Endothelial cell of umbilical vein (primary cell): ENCODE measurements around the gene VPS11. TPM values are rescaled to one million over a fixed set of nuclear protein-coding genes. Genes with fewer than 3 reads are reported as not detected.

Experiments
- BruUV-seq: library from RNA; stranded (reverse); fragments of 400-500 nt; replicated peaks from 2 replicates; lab custom pipeline; 2021; lab: Mats Ljungman, UMichigan
- CTCF ChIA-PET: fragments of 300-600, 350-600 bp; sonication (Branson Sonifier 250); formaldehyde crosslinking; loops from one replicate; lab custom pipeline; 2021; ENCODE audit warnings: antibody characterized with exemption, inconsistent platforms; lab: Charles Lee
- POLR2A ChIA-PET: fragments of 300-600, 350-600 bp; sonication (Branson Sonifier 250); formaldehyde crosslinking; loops from one replicate; lab custom pipeline; 2021; ENCODE audit warnings: antibody characterized with exemption, inconsistent platforms; lab: Charles Lee
- DNase-seq: peaks from one replicate; pipeline ENCODE4 v3.0.0-alpha.2; 2011; ENCODE audit warnings: low read depth, low spot score
- FAIRE-seq: peaks from 2 replicates; lab custom pipeline; 2011; peaks lifted over from hg19 to GRCh38; lab: Jason Lieb, UNC
- H2AFZ ChIP-seq: 2 replicates; pipeline ENCODE4 v1.6.0; 2012; ENCODE audit warnings: low read depth, low read length, control low read depth, inconsistent platforms
- H3K27ac ChIP-seq: 2 replicates; pipeline ENCODE4 v1.5.1; 2011; ENCODE audit warnings: low read depth, mild to moderate bottlenecking, control low read depth, low read length, moderate library complexity; ENCODE audit not compliant: insufficient read depth
- H3K27me3 ChIP-seq, 2 experiments: 2 replicates each; pipeline versions ENCODE4 v1.6.0 to v1.6.1; 2011; ENCODE audit warnings: low read length in 2 of 2, mixed read lengths in 1 of 2; ENCODE audit not compliant: control insufficient read depth in 2 of 2, insufficient read depth in 2 of 2
- H3K36me3 ChIP-seq, 2 experiments: 2 replicates in 1 of 2; 3 replicates in 1 of 2; pipeline ENCODE4 v1.5.1; 2011; ENCODE audit warnings: low read length in 2 of 2, mild to moderate bottlenecking in 1 of 2, moderate library complexity in 1 of 2; ENCODE audit not compliant: control insufficient read depth in 2 of 2, insufficient read depth in 2 of 2; ENCODE audit errors: extremely low read depth in 1 of 2
- H3K4me1 ChIP-seq: 3 replicates; pipeline ENCODE4 v1.5.1; 2011; ENCODE audit warnings: mild to moderate bottlenecking, low read length; ENCODE audit not compliant: control insufficient read depth, insufficient read depth; ENCODE audit errors: extremely low read depth
- H3K4me2 ChIP-seq: 2 replicates; pipeline ENCODE4 v1.6.1; 2011; ENCODE audit warnings: low read length, control low read depth, mixed read lengths; ENCODE audit not compliant: insufficient read depth
- H3K4me3 ChIP-seq, 3 experiments: fragments of 200-600 bp in 1 of 3; sonication (generic), shearing (Covaris generic) in 1 of 3; replicated peaks in 1 of 3; 2 replicates each; pipeline ENCODE4 v1.5.1; 2011 to 2016; ENCODE audit warnings: control low read depth in 3 of 3, low read length in 3 of 3, mild to moderate bottlenecking in 2 of 3, inconsistent platforms in 1 of 3, low read depth in 1 of 3, moderate library complexity in 1 of 3; ENCODE audit not compliant: insufficient read depth in 1 of 3
- H3K79me2 ChIP-seq: 2 replicates; pipeline ENCODE4 v1.6.0; 2012; ENCODE audit warnings: low read length, inconsistent platforms; ENCODE audit not compliant: control insufficient read depth, insufficient read depth
- H3K9ac ChIP-seq: replicated peaks from 2 replicates; pipeline ENCODE3; 2011; ENCODE audit warnings: low read length, control low read depth; ENCODE audit not compliant: insufficient read depth; ENCODE audit errors: extremely low read depth
- H3K9me1 ChIP-seq: replicated peaks from 3 replicates; pipeline ENCODE4 v1.6.0; 2011; ENCODE audit warnings: mild to moderate bottlenecking, low read length; ENCODE audit not compliant: control insufficient read depth, insufficient read depth; ENCODE audit errors: extremely low read depth
- H3K9me3 ChIP-seq: replicated peaks from 2 replicates; pipeline ENCODE4 v1.5.1; 2012; ENCODE audit warnings: low read length, inconsistent platforms; ENCODE audit not compliant: control insufficient read depth, insufficient read depth
- H4K20me1 ChIP-seq: replicated peaks from 2 replicates; pipeline ENCODE3; 2011; ENCODE audit warnings: mild to moderate bottlenecking, low read length; ENCODE audit not compliant: control insufficient read depth, insufficient read depth; ENCODE audit errors: extremely low read depth
- EZH2 ChIP-seq: IDR thresholded peaks from 2 replicates; pipeline ENCODE4 v1.6.1; 2012; ENCODE audit warnings: borderline replicate concordance, low read depth, mild to moderate bottlenecking, moderate library complexity, low read length, inconsistent platforms; ENCODE audit not compliant: severe bottlenecking
- FOS ChIP-seq: IDR thresholded peaks from 2 replicates; pipeline ENCODE4 v1.6.1; 2011; ENCODE audit warnings: mild to moderate bottlenecking, low read length, moderate library complexity, borderline replicate concordance; ENCODE audit not compliant: insufficient read depth
- GATA2 ChIP-seq: IDR thresholded peaks from 2 replicates; pipeline ENCODE4 v1.7.0; 2011; ENCODE audit warnings: low read depth, mild to moderate bottlenecking, moderate library complexity, mixed read lengths, low read length; ENCODE audit not compliant: insufficient read length, insufficient read depth
- JUN ChIP-seq: IDR thresholded peaks from 2 replicates; pipeline ENCODE4 v1.6.1; 2011; ENCODE audit warnings: borderline replicate concordance, low read depth; ENCODE audit not compliant: insufficient read length, insufficient read depth
- MYC ChIP-seq: IDR thresholded peaks from one replicate; pipeline ENCODE4 v1.6.1; 2011; ENCODE audit warnings: mild to moderate bottlenecking, low read depth, low read length
- POLR2A ChIP-seq: IDR thresholded peaks from 2 replicates; pipeline ENCODE4 v1.6.1; 2012; ENCODE audit warnings: low read depth, mild to moderate bottlenecking, control low read depth, low read length
- POLR2AphosphoS5 ChIP-seq: IDR thresholded peaks from 2 replicates; pipeline ENCODE4 v1.6.1; 2012; ENCODE audit warnings: low read depth, mild to moderate bottlenecking, control low read depth, low read length, moderate library complexity; ENCODE audit not compliant: insufficient read depth
- dilution Hi-C: fragments of 300-500 bp; cut with MboI; formaldehyde crosslinking; loops from one replicate; pipeline ENCODE4 v1.15.0; 2019; ENCODE audit warnings: low sequenced_read_pairs; ENCODE audit not compliant: extremely low pct_ligation_motif_present
- intact Hi-C: fragments of 100-400 bp; cut with micrococcal nuclease; formaldehyde crosslinking; loops from one replicate; pipeline ENCODE4 v1.10.0; 2022
- polyA plus RNA-seq, 4 experiments: library from polyadenylated mRNA; depleted of rRNA in 3 of 4; stranded (reverse) in 3 of 4; unstranded in 1 of 4; fragments of >200 nt; gene quantifications; 2 replicates each; pipeline versions ENCODE4 v1.2.1 to v1.2.3, GENCODE V29; 2011 to 2012; ENCODE audit warnings: missing spikeins in 1 of 4
- total RNA-seq: library from RNA; stranded (reverse); gene quantifications from 2 replicates; pipeline ENCODE4 v1.2.3, GENCODE V29; 2021
- TF ChIP-seq, protein P1 (sequence below): IDR thresholded peaks from 2 replicates; pipeline ENCODE4 v1.6.1; 2011; ENCODE audit not compliant: insufficient read depth, insufficient read length
- TF ChIP-seq, protein P2 (sequence below), 2 donors: IDR thresholded peaks; 1 replicate in 1 of 2; 2 replicates in 1 of 2; pipeline ENCODE4 v1.5.1; 2011; ENCODE audit warnings: low read length in 2 of 2, mild to moderate bottlenecking in 2 of 2, moderate library complexity in 2 of 2, control low read depth in 1 of 2, inconsistent platforms in 1 of 2, low read depth in 1 of 2; ENCODE audit not compliant: insufficient read depth in 1 of 2; ENCODE audit errors: extremely low read depth in 1 of 2

VPS11 gene
- total and polyA plus RNA-seq, 2 donors (not counting 3 experiments of a cell fraction or from before 2014, with no cell fraction given): 26.4 to 31.0 TPM

DNA sequence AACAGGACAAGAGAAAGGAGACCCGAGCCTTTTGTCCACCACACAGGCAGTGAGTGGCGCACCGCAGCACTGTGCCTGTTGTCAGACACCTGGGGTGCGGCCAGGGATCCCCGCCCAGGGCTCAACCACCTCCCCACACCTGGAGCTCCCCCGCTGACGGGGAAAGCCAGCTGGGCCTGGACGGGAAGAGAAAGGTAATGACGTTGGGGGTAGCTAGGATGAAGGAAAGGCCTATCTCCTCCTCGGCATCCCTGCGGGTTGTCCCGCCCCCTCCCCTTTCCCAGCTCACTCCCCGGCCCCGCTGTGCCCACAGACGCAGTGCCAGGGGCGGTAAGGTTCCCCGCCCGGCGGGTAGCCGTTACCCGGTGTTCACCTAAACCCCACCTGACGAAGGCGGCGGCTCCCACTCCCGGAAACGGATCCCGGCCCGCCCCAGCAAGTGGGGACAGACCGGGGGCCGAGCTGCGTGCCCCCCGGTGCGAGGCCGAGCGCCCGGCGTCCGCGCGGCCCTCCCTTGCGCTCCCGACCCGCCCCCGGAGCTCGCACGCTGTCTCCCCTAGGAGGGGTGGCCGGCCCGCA lies 11.1 kb upstream of the VPS11 start:
- TF ChIP-seq FOS (no peak), GATA2 (no peak), POLR2A (no peak), POLR2AphosphoS5 (no peak), EZH2 (no peak), MYC (no peak), JUN (no peak)
- TF ChIP-seq, protein P1, sequence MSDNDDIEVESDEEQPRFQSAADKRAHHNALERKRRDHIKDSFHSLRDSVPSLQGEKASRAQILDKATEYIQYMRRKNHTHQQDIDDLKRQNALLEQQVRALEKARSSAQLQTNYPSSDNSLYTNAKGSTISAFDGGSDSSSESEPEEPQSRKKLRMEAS: no peak
- TF ChIP-seq, protein P2, sequence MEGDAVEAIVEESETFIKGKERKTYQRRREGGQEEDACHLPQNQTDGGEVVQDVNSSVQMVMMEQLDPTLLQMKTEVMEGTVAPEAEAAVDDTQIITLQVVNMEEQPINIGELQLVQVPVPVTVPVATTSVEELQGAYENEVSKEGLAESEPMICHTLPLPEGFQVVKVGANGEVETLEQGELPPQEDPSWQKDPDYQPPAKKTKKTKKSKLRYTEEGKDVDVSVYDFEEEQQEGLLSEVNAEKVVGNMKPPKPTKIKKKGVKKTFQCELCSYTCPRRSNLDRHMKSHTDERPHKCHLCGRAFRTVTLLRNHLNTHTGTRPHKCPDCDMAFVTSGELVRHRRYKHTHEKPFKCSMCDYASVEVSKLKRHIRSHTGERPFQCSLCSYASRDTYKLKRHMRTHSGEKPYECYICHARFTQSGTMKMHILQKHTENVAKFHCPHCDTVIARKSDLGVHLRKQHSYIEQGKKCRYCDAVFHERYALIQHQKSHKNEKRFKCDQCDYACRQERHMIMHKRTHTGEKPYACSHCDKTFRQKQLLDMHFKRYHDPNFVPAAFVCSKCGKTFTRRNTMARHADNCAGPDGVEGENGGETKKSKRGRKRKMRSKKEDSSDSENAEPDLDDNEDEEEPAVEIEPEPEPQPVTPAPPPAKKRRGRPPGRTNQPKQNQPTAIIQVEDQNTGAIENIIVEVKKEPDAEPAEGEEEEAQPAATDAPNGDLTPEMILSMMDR (IDR thresholded peaks at IDR 0.05; ENCODE audit: extremely low read depth in 1 of 2, insufficient read depth in 1 of 2, low read depth in 1 of 2, low read length in 2 of 2): no peak
- H3K4me3 ChIP-seq: peak overlapping the region; percentile 23 to 72 (median 58)
- H3K79me2 ChIP-seq: peaks cover 19% of the 10 kb centered on the region
- dilution Hi-C loops: no loop called here
- H3K4me2 ChIP-seq: peak overlapping the region; percentile 35
- no TSS peak for BruUV-seq
- peak overlapping the region; percentile 52 for H2AFZ ChIP-seq
- H3K9ac ChIP-seq: peak overlapping the region; percentile 85
- H4K20me1 ChIP-seq: no peaks in the 10 kb centered on the region
- H3K4me1 ChIP-seq: peaks cover 11% of the 10 kb centered on the region
- peaks cover 16 to 36% of the 10 kb centered on the region in 2 experiments for H3K36me3 ChIP-seq
- H3K27me3 ChIP-seq: no peaks in the 10 kb centered on the region
- ChIA-PET POLR2A (interaction anchor here (1.5 to 1.9 kb wide), 2 partner anchors 11 to 38 kb away, joined by 5 to 7 read pairs; partner anchors contain the start of gene VPS11), CTCF (interaction anchor here (0.8 to 3.5 kb wide), 6 partner anchors 9 to 47 kb away, joined by 3 to 29 read pairs (median 3); partner anchors contain the start of gene VPS11)
- intact Hi-C loops: loop anchor here (2.0 to 5.0 kb wide), 3 partner anchors 59 to 140 kb away; partner anchors contain the start of genes BCL9L and CENATAC
- no peaks in the 10 kb centered on the region for H3K9me3 ChIP-seq
- FAIRE-seq (no peak), DNase-seq (no peak)
- H3K9me1 ChIP-seq: no peaks in the 10 kb centered on the region
- H3K27ac ChIP-seq: peak overlapping the region; percentile 42
